PC-3 (cell line): ENCODE data around the gene CRYBB2. TPM values are rescaled to one million over a fixed set of nuclear protein-coding genes. Genes with fewer than 3 reads are reported as not detected.

ENCODE experiments used
- ATAC-seq: fragments of 200-7000 bp; cut with Tn5 transposase; 2 replicates; pipeline ENCODE4 v1.9.1; 2020; ENCODE audit warnings: mild to moderate bottlenecking, moderate library complexity
- BruUV-seq: library from RNA; stranded (reverse); fragments of 400-500 nt; replicated peaks from 2 replicates; lab custom pipeline; 2021; lab: Mats Ljungman, UMichigan
- CTCF ChIA-PET: fragments of 300-600 bp; sonication (Branson Sonifier 250); formaldehyde crosslinking; loops from one replicate; lab custom pipeline; 2022; ENCODE audit warnings: antibody characterized with exemption; lab: Charles Lee
- POLR2A ChIA-PET: fragments of 300-600 bp; sonication (Branson Sonifier 250); formaldehyde crosslinking; loops from one replicate; lab custom pipeline; 2022; ENCODE audit warnings: antibody characterized with exemption; ENCODE audit not compliant: unreplicated experiment; lab: Charles Lee
- DNase-seq: peaks from one replicate; pipeline ENCODE4 v3.0.0-alpha.2; 2015
- H2AFZ ChIP-seq: fragments of 300-600 bp; sonication (generic); 2 replicates; pipeline ENCODE4 v1.6.0; 2016; ENCODE audit warnings: antibody characterized with exemption, low read length
- H3F3A ChIP-seq: fragments of 300-600 bp; sonication (generic); one replicate; pipeline ENCODE4 v1.6.0; 2017; ENCODE audit warnings: antibody characterized with exemption, low read length, control low read depth, mild to moderate bottlenecking; ENCODE audit not compliant: unreplicated experiment
- H3K27ac ChIP-seq: fragments of 300-600 bp; sonication (generic); 2 replicates; pipeline ENCODE4 v1.5.1; 2016; ENCODE audit warnings: mild to moderate bottlenecking, low read length
- H3K27me3 ChIP-seq: fragments of 300-600 bp; sonication (generic); 2 replicates; pipeline ENCODE4 v1.6.1; 2016; ENCODE audit warnings: low read length, mixed read lengths
- H3K36me3 ChIP-seq: fragments of 300-600 bp; sonication (generic); 2 replicates; pipeline ENCODE4 v1.6.1; 2016; ENCODE audit warnings: low read depth, mixed run types, low read length, mixed read lengths
- H3K4me1 ChIP-seq: fragments of 300-600 bp; sonication (generic); 2 replicates; pipeline ENCODE4 v1.5.1; 2016; ENCODE audit warnings: low read length; ENCODE audit not compliant: insufficient read depth
- H3K4me2 ChIP-seq: fragments of 300-600 bp; sonication (generic); 2 replicates; pipeline ENCODE4 v1.6.0; 2016; ENCODE audit warnings: low read length
- H3K4me3 ChIP-seq: fragments of 300-600 bp; sonication (generic); 2 replicates; pipeline ENCODE4 v1.5.1; 2016; ENCODE audit warnings: mild to moderate bottlenecking, low read length, mixed read lengths
- H3K79me2 ChIP-seq: fragments of 300-600 bp; sonication (generic); 2 replicates; pipeline ENCODE4 v1.6.1; 2017; ENCODE audit warnings: low read length, mixed read lengths
- H3K9ac ChIP-seq: fragments of 300-600 bp; sonication (generic); 2 replicates; pipeline ENCODE4 v1.6.0; 2016; ENCODE audit warnings: mild to moderate bottlenecking, low read length
- H3K9me2 ChIP-seq: fragments of 300-600 bp; sonication (generic); replicated peaks from 2 replicates; pipeline ENCODE4 v1.6.1; 2016; ENCODE audit warnings: mixed run types, low read length, mixed read lengths
- H3K9me3 ChIP-seq: fragments of 300-600 bp; sonication (generic); 2 replicates; pipeline ENCODE4 v1.6.1; 2016; ENCODE audit warnings: low read length, mixed read lengths
- H4K20me1 ChIP-seq: fragments of 300-600 bp; sonication (generic); 2 replicates; pipeline ENCODE4 v1.6.1; 2016; ENCODE audit warnings: low read length, mixed read lengths
- EZH2 ChIP-seq: fragments of 300-600 bp; sonication (generic); IDR thresholded peaks from one replicate; pipeline ENCODE4 v1.6.1; 2017; ENCODE audit warnings: antibody characterized with exemption, mild to moderate bottlenecking, low read length; ENCODE audit not compliant: unreplicated experiment
- EZH2phosphoT487 ChIP-seq: fragments of 300-600 bp; sonication (generic); IDR thresholded peaks from 2 replicates; pipeline ENCODE4 v1.6.1; 2018; ENCODE audit warnings: mild to moderate bottlenecking, antibody characterized with exemption, low read length, borderline replicate concordance
- intact Hi-C: fragments of 100-400 bp; cut with micrococcal nuclease; formaldehyde crosslinking; loops from 2 replicates; pipeline ENCODE4 v1.9.0; 2023
- total RNA-seq: library from RNA; depleted of rRNA; stranded (reverse); fragments of >200 nt; gene quantifications from 2 replicates; pipeline ENCODE4 v1.2.3, GENCODE V29; 2014
- TF ChIP-seq, protein P1 (sequence below): fragments of 300-600 bp; sonication (generic); conservative IDR thresholded peaks from 2 replicates; pipeline ENCODE4 v1.5.1; 2017; ENCODE audit warnings: antibody characterized with exemption, low read depth, mild to moderate bottlenecking, low read length

CRYBB2 gene
- total RNA-seq, 1 experiment from 2014 or later, result not detected

GRCh38 chr22:25208743-25209505, 10.5 kb upstream of the CRYBB2 start:
- Histone ChIP-seq H3K9me3 (no peaks in the 10 kb centered on the region), H3K4me1 (no peaks in the 10 kb centered on the region), H2AFZ (no peak overlapping the region), H3K27me3 (no peaks in the 10 kb centered on the region), H3K4me3 (no peak overlapping the region), H3K9me2 (no peaks in the 10 kb centered on the region), H3K36me3 (no peaks in the 10 kb centered on the region), H3K27ac (no peak overlapping the region), H3F3A (no peaks in the 10 kb centered on the region), H3K4me2 (no peak overlapping the region), H3K9ac (no peak overlapping the region), H4K20me1 (no peaks in the 10 kb centered on the region), H3K79me2 (no peaks in the 10 kb centered on the region)
- intact Hi-C loops, result no loop called here
- ChIA-PET POLR2A (no interaction called here), CTCF (no interaction called here)
- ATAC-seq (no peak), DNase-seq (no peak)
- TF ChIP-seq EZH2phosphoT487, result no peak
- no peak for TF ChIP-seq EZH2
- TF ChIP-seq, protein P1, sequence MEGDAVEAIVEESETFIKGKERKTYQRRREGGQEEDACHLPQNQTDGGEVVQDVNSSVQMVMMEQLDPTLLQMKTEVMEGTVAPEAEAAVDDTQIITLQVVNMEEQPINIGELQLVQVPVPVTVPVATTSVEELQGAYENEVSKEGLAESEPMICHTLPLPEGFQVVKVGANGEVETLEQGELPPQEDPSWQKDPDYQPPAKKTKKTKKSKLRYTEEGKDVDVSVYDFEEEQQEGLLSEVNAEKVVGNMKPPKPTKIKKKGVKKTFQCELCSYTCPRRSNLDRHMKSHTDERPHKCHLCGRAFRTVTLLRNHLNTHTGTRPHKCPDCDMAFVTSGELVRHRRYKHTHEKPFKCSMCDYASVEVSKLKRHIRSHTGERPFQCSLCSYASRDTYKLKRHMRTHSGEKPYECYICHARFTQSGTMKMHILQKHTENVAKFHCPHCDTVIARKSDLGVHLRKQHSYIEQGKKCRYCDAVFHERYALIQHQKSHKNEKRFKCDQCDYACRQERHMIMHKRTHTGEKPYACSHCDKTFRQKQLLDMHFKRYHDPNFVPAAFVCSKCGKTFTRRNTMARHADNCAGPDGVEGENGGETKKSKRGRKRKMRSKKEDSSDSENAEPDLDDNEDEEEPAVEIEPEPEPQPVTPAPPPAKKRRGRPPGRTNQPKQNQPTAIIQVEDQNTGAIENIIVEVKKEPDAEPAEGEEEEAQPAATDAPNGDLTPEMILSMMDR, result no peak
- BruUV-seq, result no TSS peak

GRCh38 chr22:25210793-25211192, 8.6 kb upstream of the CRYBB2 start:
- Histone ChIP-seq H3K9me3 (no peaks in the 10 kb centered on the region), H3K36me3 (no peaks in the 10 kb centered on the region), H3K9ac (no peak overlapping the region), H3K27me3 (no peaks in the 10 kb centered on the region), H3K4me2 (no peak overlapping the region), H3K79me2 (no peaks in the 10 kb centered on the region), H3F3A (no peaks in the 10 kb centered on the region), H3K9me2 (no peaks in the 10 kb centered on the region), H3K27ac (no peak overlapping the region), H3K4me3 (no peak overlapping the region), H4K20me1 (no peaks in the 10 kb centered on the region), H2AFZ (no peak overlapping the region), H3K4me1 (no peaks in the 10 kb centered on the region)
- no peak for ATAC-seq
- ChIA-PET CTCF (no interaction called here), POLR2A (no interaction called here)
- no peak for DNase-seq
- no TSS peak for BruUV-seq
- intact Hi-C loops, result no loop called here
- TF ChIP-seq, protein P1, result no peak
- TF ChIP-seq EZH2 (no peak), EZH2phosphoT487 (no peak)

- POLR2A ChIA-PET, result no interaction called here
- BruUV-seq, result no TSS peak
- Histone ChIP-seq H3F3A (no peaks in the 10 kb centered on the region), H3K4me3 (no peak overlapping the region), H3K79me2 (no peaks in the 10 kb centered on the region), H3K9ac (no peak overlapping the region), H3K4me2 (no peak overlapping the region), H2AFZ (no peak overlapping the region), H3K27ac (no peak overlapping the region), H3K4me1 (no peaks in the 10 kb centered on the region), H3K36me3 (no peaks in the 10 kb centered on the region), H4K20me1 (no peaks in the 10 kb centered on the region), H3K9me2 (no peaks in the 10 kb centered on the region), H3K9me3 (no peaks in the 10 kb centered on the region), H3K27me3 (no peaks in the 10 kb centered on the region)
- DNase-seq (no peak), ATAC-seq (no peak)
- CTCF ChIA-PET, result no interaction called here
- intact Hi-C loops, result no loop called here
- TF ChIP-seq EZH2 (no peak), EZH2phosphoT487 (no peak)
- TF ChIP-seq, protein P1, result no peak
Observed at GRCh38 chr22:25212337-25212736, 7.1 kb upstream of the CRYBB2 start.
